GM19035 (cell line): Measurements from ENCODE around the gene COMTD1.
A peak's percentile ranks its signal among the peaks of the same experiment; 100 is the strongest.

Experiments
- ATAC-seq: cut with Tn5 transposase; IDR thresholded peaks from one replicate; pipeline ENCODE4 v1.9.1; 2021; ENCODE audit not compliant: unreplicated experiment

The COMTD1 gene

DNA sequence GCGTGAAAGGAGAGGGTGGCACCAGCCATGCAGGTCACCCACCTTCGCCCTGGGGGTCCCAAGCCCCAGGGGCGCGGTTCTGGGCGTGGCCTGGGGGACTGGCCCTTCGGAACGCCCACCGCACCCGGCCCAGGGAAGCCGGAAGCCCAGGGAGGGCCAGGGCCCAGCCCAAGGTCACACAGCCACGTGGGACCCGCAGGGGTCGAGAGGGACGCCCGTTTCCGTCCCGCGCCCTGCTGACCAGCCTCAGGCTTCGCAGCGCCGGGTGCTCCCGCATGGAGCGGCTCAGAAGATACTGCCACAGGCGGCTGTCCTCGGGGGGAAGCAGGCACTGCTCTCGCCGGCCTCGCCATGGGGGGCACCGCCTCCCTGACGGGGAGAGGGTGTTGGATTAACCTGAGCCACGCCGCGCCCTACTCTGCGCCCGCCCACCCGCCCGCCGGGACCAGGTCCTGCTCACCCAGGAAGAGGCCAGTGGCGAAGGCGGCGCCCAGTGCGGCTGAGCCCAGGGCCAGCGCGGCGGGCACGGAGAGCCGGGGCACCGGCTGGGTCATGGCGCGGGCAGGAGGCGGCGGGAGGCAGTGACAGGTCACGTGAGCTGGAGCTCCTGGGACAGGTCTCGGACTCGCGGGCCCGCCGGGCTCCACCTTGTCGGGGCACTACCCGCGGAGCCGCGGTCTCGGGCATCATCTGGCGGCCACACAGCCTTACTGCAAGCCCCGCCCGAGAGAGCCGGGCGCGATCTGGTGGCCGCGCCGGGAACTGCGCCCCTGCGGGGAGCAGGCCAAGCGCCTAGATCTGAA is at the start of gene COMTD1:
Gene COMTD1, minus strand, starts transcription at position 583 of the 803 bp plus-strand sequence. Its CDS starts 29 bp downstream, at position 554.
- peak; percentile 67 for ATAC-seq

DNA sequence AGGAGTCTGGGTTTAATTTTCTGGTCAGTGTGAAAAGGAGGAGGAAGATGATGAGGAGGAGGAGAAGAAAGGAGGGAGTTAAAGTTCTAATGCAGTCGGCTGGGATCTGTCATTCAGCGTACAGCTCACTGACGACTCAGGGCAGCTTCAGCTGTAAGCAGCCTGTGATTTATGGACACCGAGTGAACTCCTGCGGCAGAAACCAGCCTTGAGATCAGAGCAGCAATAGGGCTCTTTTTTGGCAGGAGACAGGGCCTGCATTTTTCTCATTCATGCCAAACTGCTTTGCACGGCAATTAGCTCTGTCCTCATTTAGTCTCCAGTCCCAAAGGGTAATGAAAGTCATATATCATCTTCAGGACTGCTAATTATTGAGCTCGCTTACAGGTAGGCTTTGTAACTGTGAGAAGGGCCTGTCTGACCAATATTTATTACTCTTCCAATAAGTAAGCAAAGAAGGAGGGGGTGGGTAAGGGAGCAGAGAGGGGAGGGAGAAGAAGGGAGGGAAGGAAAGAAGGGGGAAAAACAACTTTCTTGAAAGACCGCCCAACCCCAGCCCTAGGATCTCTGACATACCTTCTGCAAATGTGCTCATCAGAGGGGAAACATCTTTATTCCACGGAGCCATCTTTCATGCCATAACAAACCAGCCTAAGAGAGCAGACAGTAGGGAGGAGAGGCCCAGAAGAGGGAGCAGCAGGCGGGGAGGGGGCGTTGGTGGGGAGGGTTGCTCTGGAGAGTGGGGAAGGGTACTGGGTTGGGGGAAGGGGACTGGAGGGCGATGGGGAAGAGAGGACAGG is 48.1 kb upstream of the COMTD1 start:
- ATAC-seq: no peak

DNA sequence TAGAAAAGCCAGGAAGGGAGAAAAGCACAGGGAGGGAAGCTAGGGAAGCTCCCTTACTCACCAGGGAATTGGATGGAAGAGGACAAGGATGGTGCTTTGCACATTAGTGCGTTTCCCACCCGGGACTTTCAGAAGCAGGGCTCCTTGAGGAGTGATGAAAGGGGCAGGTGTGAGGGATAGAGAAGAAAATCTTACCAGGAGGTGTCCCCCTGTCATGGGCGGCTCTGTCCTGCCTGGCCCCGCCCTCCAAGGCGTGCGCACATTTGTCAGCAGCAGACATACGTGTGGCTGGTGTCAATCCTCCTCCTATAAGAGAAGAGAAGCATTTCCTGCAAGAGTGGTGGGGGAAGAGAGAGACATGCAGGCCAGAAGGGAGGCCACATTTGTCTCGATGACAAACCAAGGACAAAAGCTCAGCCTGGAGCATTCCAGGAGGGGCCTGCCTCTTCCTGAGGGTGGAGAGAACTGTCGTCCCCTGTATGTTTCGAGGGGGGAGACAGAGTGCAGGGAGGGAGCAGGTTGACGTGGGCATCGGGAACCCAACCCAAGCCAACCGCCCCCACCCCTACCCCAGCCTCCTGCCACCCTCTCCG is 47.4 kb upstream of the COMTD1 start:
- no peak for ATAC-seq

DNA sequence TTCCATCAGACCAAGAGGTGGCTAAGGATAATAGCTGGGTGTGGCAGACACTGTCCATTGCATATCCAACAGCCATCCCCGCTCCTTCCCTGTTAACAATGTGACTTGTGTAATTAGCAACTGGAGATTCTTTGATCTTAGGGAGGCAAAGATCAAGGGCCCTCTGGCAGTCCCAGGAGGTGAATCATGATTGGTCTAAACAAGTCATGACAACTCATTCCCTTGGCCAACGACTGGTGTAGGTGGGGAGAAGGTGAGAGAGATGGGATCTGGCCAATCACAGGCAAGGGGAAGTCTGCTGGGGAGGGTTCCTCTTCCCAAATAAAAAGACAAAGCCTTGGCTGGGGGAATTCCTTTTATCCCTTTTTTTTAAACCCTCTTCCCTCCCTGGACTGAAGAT is 46.2 kb upstream of the COMTD1 start:
- no peak for ATAC-seq

DNA sequence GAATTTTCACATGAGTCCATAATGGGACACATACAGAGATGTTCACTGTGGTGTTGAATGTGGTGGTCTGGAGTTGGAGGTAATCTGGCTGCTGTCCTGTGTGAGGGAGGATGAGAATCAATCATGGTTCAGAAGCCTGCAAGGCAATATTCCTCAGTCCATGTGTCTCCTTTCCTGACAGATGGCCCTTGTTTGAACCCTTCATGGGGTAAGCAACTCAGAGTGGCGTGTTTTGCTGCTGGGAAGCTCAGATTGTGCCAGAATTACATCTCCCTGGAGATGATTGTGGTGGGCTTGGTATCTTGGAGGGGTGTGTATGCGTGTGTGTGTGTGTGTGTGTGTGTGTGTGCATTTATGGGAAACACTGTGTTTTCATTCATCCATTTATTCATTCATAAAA is 44.5 kb upstream of the COMTD1 start:
- ATAC-seq: no peak

DNA sequence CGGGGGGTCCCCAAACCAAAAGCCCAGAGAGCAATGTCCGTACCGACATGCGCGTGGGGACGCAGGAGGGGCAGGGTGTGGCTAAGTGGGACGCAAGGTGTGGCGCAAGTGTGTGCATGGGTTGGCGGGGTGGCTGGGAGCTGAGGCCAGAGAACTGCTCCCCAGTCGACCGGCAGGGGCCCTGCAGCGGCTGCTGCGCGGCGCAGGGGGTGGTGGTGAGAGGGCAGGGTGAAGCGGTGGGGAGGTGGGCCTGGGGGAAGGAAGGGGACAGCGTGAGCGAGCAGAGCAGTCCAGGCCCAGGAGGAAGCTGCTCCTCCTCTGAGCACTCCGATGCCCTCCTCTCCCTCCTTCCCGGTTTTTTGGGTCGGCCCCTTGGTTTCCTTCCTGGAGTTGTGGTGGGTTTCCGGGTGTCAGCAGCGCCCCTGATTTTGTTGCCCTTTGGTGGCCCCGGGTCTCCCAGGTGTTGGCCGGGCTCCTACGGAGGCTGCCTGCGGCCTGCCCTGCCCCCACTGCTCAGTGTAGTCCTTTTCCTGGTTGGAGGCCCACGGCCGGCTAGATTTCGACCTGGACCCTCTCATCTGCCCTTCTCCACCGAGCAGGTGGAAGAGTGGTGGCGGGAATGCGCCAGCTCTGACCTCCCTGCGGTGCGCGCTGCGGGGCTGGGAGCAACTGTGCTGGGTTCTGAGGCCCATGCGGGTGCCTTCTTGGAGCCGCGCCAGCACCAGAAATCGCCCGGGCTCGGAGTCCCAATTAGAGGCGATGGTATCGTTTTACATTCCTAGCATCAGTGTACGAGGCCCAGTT is 40.5 kb upstream of the COMTD1 start:
- no peak for ATAC-seq

DNA sequence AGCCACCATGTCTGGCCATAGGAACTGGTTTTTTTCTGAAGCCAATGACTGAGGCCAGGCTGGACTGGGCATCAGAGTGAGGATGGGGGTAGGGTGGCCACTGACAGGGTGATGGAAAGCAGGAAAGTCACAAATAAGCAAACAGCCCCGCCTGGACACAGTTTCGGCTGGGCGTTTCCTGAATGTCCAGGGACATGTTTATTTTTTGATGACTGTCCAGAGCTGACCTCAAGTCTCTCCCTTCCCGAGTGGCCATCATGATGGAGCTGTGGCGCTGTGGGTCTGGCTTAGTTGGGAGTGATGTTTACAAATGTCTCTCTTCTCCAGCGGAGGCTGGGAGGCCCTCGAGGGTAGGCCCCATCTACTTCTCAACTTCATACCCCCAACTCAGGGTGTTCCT is 37.1 kb upstream of the COMTD1 start:
- ATAC-seq: no peak

DNA sequence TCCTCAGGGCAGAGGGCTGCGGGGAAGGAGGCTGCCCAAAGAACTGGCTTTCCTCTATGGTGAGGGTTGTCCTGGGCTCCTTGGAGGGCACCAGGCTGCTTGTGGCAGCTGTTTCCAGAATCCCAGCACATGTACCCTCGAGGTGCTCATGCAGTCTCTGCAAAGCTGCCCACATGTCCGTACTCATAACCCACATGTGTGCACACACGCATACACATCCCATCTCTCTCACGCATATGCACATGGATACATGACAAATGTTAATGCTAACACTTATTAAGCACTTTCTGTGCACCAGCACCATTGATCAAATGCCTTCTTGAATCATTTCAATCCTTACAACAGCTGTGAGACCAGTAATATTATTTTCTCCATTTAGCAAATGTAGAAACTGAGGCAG is 36.3 kb upstream of the COMTD1 start:
- no peak for ATAC-seq

DNA sequence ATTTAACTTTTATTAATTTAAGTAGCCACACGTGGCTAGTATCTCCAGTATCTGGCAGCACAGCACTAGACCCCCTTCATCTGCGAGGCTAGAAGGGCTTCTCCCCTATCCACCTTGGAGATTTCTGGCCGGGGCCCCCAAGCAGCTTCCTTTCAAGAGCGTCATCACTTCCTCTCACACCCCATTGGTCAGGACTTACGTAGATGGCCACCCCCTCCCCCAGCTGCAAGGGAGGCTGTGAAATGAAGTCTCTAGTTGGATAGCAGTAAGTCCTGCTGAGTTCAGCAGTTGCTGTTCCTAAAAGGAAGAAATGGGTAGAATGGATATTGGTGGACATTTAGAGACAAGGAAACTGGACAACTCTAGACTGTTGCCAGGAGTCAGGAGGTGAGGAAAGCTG is 33.8 kb upstream of the COMTD1 start:
- no peak for ATAC-seq

DNA sequence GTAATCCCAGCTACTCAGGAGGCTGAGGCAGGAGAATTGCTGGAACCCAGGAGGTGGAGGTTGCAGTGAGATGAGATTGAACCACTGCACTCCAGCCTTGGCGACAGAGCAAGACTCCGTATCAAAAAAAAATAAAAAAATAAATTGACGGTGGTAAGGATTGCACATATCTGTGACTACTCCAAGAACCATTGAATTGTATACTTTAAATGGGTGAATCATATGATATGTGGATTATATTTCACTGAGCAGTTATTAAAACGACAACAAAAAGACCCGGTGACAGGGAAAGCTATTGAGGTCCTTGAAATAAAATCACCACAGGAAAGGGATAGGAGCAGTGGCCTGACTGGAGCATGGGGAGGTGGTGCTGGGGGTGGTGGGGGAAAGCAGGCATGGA is 31.2 kb upstream of the COMTD1 start:
- no peak for ATAC-seq

DNA sequence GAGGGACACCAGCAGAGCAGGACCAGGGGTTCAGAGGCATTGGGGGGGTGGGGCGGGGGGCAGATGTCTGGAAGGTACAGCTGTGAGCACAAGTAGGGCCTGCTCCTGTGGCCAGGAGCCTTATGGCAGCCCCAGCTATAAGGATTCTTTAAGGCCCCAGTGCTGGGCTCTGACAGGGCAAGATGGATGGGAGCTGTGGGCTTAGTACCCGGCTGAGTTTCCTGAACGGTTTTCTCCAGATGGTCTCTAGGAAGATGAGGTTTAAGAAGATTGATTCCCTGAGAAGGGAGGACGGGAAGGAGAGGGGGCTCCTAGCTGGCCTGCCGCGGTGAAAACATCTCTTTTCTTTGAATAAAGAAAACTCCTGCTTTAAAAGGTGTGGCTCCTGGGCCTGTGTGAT is 30.1 kb upstream of the COMTD1 start:
- no peak for ATAC-seq

DNA sequence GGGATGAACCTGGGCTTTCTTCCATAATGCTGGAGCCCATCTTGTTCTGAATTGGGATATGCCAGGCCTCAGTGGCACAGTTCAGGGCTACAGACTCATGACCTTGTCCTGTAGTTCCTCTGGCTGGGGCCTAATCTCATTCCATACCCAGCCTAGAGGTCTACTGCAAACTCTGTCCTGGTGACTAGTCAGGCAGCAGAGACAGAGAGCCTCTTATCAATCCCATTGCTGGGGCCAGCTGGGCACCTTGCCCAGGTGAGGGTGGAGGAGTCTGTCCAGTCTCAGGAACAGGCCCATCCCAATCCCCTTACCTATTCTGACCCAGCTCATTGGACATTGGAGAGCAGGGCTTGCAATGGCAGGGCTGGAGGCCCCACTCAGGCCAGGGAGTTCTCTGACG is 28.0 kb upstream of the COMTD1 start:
- ATAC-seq: no peak

DNA sequence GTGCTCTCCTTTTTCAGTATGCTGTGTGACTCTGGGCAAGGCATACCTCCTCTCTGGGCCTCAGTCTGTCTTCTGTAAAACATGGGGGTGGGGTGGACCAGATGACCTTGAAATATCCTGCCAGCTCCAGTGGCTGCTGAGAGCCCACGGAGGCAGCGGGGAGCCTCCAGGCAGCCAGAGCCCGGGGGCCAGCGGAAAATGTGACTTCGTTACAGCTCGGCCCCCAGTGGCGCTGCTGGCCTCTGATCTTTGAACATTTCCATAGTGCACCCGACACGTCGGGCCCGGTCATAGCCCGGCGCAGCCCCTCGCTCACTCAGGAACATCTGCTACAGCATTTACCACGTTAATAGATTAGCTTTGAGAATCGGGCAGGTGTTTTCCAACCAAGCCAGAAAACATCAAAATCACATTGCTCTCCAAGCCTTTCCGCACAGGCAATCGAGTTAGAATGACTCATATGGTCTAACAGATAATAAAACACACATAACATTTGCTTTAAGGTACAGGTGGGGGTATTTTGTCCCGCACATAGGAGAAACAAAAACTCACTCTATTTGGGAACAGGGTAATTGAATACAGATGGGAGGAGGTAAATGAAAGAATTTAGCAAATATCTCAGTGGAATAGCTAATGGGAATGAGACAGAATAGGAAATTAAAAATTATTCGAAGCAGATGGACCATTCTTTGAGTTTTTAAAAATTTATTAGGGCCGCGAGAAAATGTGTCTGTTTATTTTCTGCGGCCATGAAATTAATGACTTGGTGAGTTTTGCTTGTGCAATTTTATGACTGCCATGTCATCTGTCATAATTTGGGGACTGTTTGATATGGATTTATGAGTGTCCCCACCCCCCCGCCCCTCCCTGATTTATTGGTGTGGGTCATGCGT is 26.3 kb upstream of the COMTD1 start:
- no peak for ATAC-seq

DNA sequence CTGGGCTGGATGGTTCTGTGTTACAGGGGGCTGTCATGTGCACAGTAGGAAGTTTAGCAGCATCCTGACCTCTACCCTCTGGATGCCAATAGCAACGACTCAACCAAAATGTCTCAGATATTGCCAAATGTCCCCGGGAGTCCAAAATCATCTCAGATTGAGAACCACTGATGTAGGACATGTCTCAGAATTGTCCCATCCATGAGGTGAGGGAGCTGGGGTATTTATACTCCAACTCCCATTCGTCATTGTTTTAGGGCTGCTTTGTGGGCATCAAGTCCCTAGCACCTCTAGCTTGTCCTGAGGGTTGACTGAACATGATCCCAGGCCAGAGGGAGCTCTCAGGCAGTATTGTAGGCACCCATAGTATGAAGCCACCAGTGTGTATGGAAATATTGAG is 25.2 kb upstream of the COMTD1 start:
- ATAC-seq: no peak

DNA sequence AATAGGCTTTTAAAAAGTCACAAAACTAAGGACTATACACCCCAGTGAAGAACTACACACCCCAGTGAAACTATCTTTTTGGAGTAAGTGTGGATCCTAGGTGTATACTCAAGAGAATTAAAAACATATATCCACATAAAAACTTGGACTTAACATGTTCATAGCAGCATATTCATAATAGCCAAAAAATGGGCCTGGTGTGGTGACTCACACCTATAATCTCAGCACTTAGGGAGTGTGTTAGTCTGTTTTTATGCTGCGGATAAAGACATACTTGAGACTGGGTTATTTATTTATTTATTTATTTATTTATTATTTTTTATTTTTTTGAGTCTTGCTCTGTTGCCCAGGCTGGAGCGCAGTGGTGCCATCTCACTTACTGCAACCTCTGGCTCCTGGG is 19.0 kb upstream of the COMTD1 start:
- ATAC-seq: no peak

DNA sequence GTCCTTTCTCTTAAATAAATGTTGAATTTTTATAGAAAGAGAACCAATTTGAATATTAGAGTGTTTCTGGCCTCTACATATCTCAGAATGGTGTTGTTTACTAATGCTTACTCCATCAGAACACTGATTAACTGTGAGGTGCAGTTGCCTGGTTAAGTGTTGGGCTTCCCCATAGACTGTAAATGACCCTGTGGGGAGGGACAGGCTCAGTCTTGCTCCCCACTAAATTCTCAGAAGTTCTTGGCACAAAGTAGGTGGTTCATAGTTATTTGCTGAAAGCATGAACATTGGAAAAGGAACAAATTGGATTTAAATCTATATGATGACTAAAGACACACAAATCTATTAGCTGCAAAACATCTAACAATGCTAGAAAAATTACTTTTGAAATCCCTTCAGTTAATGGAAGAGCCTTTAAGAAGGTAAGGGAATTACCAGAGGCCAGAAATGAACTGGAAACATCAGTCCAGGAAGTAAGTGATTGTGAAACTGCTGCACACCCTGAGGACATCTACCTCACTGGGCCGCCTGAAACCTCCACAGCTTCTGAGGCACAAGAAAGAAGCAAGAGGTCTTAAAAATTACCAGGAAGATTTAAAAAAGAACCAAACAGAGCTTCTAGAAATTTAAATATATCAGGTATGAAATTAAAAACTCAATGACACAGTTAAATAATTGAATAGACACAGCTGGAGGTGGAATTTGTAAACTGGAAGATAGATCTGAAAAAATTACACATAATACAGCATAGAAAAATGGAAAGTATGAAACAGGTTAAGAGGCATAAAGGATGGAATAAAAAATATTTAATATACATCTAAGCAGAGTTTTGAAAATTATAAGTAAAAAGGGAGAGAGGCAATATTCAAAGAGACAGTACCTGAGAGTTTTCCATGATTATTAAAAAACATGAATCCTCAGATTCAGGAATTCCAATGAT is 17.8 kb upstream of the COMTD1 start:
- no peak for ATAC-seq

DNA sequence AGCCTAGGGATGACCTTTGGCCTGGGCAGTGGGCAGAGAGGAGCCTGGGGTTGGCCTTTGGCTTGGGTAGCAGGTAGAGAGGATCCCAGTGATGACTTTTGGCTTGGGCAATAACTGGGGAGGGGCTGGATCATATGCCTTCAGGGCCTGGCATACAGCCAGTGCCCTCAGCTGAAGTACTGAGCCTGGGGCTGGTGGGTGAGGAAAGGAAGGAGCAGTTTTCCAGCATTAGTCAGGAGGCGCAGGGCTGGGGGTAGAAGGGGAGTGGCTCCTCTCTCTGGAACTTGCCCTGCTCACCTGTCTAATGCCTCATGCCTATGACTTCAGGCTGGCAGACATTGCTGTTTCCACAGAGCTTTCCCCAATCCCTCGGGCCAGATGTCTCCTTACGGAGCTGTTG is 15.2 kb upstream of the COMTD1 start:
- no peak for ATAC-seq

DNA sequence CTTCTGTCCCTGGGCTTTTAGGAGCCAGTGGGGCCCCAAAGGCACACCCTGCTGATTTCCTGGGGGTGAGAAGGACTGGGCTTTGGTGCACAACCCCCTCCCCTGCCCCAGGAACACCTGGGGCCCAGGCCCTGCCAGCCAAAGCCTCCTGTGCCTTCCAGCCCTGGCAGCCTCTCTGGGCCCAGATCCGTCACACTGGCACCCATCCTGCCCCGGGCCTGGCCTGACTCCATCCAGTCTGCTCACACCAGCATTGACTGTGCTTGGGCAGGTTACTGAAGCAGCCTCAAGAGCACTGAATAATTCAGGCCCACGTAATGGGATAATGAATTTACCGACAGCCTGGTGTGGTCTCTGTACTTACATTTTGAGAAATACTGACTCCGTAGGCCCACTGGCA is 12.0 kb upstream of the COMTD1 start:
- ATAC-seq: no peak

DNA sequence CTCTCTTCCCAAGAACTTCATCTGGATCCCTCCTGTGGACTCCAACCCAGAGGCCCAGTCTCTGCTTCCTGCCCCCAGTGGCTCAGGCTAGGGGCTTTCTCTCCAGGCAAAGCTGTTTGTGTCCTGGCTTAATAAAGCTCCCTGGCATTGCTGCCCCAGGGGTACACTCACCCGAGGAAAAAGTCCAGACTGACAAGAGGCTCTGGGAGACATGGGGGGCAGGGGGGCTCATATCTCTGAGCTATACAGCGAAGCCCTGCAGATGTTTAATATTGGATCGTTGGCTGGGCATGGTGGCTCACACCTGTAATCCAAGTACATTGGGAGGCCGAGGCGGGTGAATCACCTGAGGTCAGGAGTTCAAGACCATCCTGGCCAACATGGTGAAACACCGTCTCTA is 10.7 kb upstream of the COMTD1 start:
- no peak for ATAC-seq
